HG02588 (cell line): ENCODE measurements around the gene GSTK1.
A peak's percentile ranks its signal among the peaks of the same experiment; 100 is the strongest.
"Not testable (repeated sequence)": the region's sequence is repeated elsewhere in the genome, so short reads cannot be mapped to it uniquely, and the experiment has no call there.

ENCODE experiments used
- ATAC-seq: cut with Tn5 transposase; IDR thresholded peaks from one replicate; pipeline ENCODE4 v1.9.1; 2021; ENCODE audit warnings: mild to moderate bottlenecking, moderate library complexity; ENCODE audit not compliant: unreplicated experiment

The GSTK1 gene

GRCh38 chr7:143238289-143238980 lies 24.8 kb upstream of the GSTK1 start:
- no peak for ATAC-seq

DNA sequence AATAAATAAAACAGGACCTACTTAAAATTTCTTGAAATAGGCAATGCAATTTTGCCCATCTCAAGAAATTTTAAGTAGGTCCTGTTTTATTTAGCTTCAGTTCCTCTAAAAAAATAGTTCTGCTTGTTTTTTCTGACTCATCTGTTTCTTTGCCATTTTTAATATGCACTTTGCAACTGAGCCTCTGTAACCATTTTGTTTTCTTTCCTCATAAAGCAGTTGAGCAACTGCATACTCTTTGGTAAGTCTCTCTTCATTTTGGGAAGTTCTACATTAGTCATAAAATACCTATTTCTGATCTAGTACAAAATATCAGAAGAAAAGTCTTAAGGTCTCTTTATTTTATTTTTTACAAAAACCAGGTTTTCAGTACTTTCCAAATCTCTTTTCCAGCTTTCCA lies 23.4 kb upstream of the GSTK1 start:
- ATAC-seq: no peak

DNA sequence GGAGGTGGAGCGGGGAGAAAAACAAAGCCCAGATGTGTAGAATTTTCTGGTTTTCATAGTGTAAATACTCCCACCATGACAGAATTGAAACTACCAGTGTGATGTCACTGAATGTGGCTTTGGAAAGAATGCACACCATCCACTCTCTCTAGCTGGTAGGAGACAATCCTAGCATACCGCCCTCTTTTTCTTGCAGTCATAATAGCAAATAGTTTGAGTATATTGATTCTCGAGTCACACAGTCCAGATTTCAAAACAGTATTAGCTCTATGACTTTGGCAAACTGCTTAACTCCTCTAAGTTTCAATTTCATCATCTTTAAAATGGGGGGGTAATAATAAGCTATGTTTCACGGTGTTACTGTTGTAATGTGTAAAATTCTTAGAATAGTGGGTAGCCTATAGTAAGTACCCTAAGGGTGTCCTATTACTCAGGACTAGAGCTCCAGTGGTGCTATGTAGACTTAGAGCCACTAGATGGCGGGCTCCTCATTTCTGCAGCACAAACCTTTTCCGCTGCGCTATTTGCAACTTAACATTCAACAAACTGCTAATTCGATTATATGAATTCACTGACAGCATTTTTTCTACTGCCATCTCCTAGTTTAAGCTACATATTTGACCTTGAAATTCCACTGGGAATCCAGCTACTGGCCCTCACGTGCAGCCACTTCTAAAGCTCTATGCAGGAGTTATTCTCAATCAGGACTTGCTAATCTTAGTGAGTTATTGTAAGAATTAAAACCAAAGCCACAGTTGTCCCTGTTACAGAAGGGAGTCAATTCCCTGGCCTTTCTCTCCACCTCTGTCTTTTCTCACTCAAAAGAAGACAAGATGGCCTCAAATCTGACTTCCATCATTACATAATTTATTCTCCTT lies 22.7 kb upstream of the GSTK1 start:
- peak; percentile 95 for ATAC-seq

DNA sequence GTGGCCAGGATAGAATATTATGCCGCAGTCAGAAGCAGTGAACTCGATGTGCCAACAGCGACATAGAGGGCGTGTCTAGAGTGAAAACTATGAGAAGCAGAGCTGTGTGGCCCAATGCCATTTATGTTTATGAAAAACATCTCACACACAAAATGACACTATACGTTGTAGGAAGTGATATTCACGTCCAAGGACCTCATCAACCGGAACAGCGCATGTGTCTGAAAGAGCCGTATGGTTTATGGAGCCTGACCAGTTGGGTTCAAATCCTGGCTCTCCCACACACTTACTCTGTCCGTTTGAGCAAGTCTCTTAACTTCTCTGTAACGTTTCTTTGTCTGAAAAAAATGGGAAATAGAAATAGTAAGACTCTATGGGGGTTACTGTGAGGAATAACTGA lies 20.9 kb upstream of the GSTK1 start:
- no peak for ATAC-seq

DNA sequence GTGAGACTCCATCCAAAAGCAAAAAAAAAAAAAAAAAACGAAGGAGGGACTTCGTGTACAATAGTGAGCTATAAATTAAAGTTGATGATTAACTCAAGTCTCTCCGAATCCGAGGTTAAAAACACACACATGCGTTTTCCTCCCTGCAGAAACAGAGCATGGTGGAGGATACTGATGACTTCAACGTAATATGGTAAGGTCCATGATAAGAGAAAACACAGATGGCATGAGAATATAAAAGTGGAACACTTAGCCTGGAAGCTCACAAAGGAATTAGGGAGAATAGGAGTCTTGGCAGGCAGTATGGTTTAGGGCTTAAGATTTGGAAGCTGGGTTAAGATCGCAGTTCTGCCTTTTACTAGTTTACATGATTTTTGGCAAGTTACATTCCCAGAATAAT lies 20.1 kb upstream of the GSTK1 start:
- ATAC-seq: no peak

GRCh38 chr7:143243614-143244013 lies 19.6 kb upstream of the GSTK1 start:
- no peak for ATAC-seq

- ATAC-seq: no peak
Measured at GRCh38 chr7:143244321-143244720, 18.9 kb upstream of the GSTK1 start.

DNA sequence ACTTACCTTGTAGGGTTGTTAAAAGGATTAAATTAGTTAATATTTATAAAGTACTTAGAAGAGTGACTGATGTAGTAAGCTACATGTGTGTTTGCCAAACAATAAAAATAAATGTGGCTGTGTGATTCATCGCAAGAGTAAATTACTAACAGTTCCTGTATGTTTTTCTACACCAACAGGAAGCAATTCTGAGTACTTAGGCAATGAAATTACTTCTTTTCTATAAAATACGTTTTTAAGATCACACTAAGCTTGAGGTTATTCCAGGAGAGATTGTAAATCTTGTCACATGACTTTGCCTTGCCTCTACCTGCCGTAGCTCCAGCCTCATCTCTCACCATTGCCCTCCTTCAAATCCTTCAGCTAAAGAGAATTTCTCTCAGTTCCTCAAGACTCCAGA lies 18.1 kb upstream of the GSTK1 start:
- ATAC-seq: no peak

- no peak for ATAC-seq
Measured at GRCh38 chr7:143247372-143247771, 15.9 kb upstream of the GSTK1 start.

DNA sequence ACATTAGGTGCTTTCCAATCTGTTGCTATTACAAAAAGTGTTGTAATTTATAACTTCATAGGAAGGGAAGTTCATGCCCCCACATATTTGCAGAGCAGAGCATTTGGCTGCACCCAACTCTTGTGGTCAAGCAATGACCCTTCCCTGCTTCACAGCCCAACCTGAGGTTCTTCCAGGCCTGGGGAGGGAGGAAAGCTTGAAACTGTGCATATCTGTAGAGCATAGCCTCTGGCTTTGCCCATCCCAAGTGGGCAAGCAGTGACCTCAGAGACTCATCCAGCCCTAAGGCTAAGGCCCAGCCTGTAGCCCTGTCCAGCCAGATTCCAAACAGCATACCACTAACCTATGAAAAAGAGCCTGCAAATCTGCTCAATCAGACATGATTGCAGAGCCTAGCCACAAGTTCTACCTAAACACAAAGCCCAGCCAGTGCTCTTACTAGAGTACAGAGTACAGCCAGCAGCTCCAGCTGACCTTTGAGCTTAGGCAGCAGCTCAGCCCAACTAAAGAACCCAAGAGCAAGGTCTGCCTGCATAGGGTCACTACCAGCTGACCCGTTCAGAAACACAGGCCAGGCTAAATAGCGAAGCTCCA lies 14.4 kb upstream of the GSTK1 start:
- ATAC-seq: no peak

DNA sequence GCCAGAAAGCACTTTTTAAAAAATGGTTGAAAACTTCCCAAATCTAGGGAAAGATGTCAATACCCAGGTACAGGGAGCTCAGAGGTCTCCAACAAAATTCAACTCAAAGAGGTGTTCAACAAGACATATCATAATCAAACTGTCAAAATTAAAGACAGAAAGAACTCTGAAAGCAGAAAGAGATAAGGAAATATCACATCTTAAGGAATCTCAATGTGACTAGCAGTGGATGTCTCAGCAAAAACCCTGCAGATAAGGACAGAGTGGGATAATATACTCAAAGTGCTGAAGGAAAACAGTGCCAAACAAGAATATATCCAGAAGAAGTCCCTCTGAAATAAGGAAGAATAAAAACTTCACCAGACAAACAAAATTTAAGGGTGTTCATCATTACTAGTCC lies 13.0 kb upstream of the GSTK1 start:
- no peak for ATAC-seq

DNA sequence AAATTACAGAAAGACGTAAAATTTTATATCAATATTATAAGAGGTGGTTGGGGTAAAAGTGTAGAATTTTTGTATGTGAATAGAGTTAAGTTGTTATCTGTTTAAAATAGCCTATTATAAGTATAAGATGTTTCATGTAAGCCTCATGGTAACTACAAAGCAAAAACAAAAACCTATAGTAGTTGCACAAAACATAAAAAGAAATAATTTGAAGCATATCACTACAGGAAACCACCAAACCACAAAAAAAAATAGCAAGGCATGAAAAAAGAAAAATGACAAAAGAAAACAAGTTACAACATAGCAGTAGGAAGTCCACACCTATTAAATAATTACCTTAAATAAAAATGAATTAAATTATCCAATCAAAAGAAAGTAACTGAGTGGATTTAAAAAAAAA lies 12.4 kb upstream of the GSTK1 start:
- ATAC-seq: no peak

- no peak for ATAC-seq
Measured at GRCh38 chr7:143252006-143252405, 11.2 kb upstream of the GSTK1 start.

GRCh38 chr7:143255564-143255963 lies 7.7 kb upstream of the GSTK1 start:
- no peak for ATAC-seq

GRCh38 chr7:143256325-143256724 lies 6.9 kb upstream of the GSTK1 start:
- no peak for ATAC-seq

DNA sequence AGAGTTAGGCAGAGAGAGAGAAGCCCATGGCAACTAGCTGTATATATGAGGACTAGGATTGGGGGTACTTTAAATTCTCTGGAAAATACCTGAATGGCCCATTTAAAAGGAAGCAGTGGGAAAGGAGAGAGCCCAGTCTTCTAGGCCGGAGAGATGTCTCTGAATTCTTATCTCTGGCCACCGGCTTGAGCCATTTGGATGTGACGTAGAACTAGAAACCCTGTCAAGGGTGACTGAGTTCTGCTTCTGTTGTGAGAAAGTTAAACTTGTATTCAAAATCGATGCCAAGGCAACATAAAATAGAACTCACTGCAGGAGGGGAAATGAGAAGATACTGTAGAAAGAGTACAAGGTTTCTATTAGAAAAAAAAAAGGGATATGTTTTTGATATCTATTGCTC lies 6.3 kb upstream of the GSTK1 start:
- ATAC-seq: peak; percentile 71

GRCh38 chr7:143257501-143257900 lies 5.7 kb upstream of the GSTK1 start:
- ATAC-seq: no peak

DNA sequence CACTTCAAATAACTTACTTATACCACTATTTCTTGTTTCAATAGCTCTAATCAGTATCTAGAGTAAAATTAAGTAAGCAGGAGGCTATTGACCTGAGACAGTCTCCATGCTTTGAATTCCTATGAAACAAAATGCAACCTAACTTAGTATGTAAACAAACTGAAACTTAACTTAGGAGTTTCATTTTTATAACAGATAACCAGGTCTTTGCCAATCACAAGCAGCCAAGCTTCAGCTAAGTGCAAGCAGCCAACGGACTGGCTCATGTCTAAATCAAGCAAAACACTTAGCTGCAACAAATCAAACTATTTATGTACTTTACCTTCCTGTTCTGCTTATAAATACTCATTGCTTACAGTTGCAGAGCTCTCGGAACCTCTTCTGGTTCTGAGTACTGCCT lies 4.4 kb upstream of the GSTK1 start:
- ATAC-seq: peak; percentile 32

DNA sequence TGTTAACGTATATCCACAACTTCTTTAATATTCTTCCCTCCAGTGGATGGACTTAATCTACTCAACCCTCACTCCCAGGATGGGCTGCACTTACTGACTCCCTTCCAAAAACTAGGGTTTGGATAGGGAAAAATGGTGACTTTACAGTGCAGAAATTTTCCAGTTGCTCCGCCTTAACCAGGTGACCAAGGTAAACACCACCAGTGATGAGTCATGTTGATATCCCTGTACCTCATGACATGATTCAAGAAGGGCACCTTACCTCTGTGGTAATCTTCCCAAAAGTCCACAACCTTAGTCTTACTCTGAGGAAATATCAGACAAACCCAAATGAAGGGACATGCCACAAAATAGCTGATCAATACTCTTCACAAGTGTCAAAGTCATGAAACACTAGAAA lies 3.5 kb upstream of the GSTK1 start:
- ATAC-seq: no peak

DNA sequence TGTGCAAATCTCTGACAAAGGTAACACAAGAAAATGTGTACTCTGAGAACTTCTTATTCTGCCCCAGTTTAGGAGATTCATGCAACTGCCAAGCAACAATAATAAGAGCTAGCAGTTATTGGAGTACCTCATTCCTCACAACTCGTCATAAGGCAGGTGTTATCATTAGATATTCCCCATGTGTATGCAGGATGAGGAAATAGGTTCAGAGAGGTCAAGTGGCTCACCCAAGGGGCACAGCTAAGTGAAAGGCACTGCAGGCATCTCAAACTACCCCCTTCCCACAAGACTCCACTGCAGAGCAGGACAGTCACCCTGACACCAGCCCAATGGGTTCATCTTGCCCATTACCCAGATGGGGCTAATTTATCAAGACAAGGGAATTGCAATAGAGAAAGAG lies 1.3 kb upstream of the GSTK1 start:
- no peak for ATAC-seq

DNA sequence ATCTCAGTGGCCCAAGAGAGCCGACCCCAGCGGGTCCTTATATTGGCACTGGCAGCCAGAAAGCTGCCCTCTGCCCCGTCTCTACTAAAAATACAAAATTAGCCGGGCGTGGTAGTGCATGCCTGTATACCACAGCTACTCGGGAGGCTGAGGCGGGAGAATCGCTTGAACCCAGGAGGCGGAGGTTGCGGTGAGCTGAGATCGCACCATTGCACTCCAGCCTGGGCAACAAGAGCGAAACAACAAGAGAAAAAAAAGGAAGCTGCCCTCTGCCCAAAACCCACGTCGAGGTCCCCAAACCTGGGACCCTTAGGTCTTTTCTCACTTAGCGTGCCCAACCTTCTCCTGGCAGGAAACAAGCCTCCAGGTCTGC lies 941 bp downstream of the GSTK1 start:
- not testable (repeated sequence) for ATAC-seq
